T1000 (cell line): ENCODE data around the gene CTXND1.
"Not testable (repeated sequence)": the region's sequence is repeated elsewhere in the genome, so short reads cannot be mapped to it uniquely, and the experiment has no call there.

ENCODE experiments used
- DNase-seq: peaks from one replicate; lab custom pipeline; 2025; ENCODE audit warnings: mixed read lengths; lab: John Stamatoyannopoulos, UW

The CTXND1 gene

GRCh38 chr15:80159301-80159700 is 92.7 kb downstream of the CTXND1 start:
- no peak for DNase-seq

GRCh38 chr15:80157215-80157614 is 94.8 kb downstream of the CTXND1 start:
- DNase-seq, result no peak

GRCh38 chr15:80156176-80156720 is 95.8 kb downstream of the CTXND1 start:
- no peak for DNase-seq

DNA sequence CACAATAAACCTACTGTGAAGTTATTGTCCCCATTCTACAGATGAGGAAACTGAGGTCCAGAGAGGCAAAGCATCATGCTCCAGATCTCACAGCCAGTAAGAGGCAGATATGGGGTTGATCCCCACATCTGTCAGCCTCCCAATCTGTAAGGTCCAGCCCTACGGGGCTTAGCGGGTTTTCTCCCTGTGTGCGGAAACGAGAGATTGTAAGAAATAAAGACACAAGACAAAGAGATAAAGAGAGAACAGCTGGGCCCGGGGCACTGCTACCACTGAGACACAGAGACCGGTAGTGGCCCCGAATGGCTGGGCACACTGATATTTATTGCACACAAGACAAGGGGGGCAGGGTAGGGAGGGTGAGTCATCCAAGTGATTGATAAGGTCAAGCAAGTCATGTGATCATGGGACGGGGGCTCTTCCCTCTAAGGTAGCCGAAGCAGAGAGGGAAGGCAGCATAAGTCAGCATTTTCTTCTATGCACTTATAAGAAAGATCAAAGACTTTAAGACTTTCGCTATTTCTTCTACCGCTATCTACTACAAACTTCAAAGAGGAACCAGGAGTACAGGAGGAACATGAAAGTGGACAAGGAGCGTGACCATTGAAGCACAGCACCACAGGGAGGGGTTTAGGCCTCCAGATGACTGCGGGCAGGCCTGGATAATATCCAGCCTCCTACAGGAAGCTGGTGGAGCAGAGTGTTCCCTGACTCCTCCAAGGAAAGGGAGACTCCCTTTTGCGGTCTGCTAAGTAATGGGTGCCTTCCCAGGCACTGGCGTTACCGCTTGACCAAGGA is 96.4 kb downstream of the CTXND1 start:
- not testable (repeated sequence) for DNase-seq

DNA sequence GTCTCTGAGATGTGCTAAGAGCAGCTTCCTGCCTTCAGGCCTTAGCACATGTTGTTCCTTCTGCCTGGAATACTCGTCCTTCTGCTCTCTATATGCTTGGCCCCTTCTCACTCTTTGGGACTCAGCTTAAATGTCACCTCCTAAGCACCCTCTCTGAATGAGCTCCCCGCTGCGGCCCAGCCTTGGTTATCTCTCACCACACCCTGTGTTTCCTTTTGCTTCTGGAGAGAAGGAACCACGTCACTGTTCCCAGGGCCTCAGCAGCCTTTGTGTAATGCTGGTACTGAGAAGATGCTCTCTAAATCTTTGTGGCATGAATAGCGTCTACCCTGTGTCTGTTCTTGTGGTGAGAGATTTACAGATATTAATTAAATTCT is 97.0 kb downstream of the CTXND1 start:
- DNase-seq, result no peak

- no peak for DNase-seq
These were observed 97.7 kb downstream of the CTXND1 start for GRCh38 chr15:80154336-80154735.

- no peak for DNase-seq
These were observed 98.1 kb downstream of the CTXND1 start for GRCh38 chr15:80153900-80154299.

DNA sequence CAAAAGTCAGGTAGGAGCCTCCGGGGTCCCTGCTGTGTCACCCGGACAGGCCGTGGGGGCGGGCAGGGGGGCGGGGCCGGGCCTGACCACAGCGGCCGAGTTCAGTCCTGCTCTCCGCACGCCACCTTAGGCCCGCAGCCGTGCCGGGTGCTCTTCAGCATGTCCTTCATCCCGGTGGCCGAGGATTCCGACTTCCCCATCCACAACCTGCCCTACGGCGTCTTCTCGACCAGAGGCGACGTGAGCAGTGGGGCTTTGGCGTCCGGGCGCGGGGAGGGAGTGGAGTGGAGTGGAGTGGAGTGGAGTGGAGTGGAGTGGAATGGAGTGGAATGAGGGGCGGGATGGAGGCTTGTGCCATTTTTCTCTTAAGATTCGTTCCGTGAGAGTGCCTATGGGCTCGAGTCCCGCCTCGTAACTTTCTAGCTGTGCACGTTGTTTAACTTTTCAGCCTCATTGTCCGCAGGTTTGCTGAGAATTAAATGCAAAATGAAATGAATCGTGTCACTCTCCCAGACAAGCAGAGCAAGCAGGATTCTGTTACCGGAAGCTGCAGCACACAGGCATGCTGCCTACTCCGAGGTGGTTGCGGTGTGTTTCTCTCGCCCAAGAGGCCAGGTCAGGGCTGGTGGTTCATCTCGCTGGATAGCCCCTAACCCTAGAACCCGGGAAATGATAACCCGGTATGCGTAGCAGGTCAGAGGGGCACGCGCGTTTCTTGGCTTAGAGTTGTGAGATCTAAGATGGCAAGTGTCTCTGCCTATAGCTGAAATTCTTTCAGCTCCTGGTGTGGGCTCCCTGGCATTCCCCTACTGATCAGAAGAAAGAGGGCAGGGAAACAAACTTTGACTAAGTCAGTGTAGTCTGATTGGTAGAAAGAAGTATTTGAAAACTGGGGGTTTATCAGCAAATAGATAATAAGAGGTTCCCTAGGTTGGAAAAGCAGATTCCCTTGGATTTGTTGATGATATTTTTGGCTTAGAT is 98.8 kb downstream of the CTXND1 start, which contains the start of gene FAH:
Gene FAH (plus strand): TSS at position 104 of the 981 bp plus-strand sequence. CDS start 56 bp downstream, at position 160.
- peak; percentile 58 for DNase-seq

GRCh38 chr15:80152180-80152895 is 99.7 kb downstream of the CTXND1 start:
- peak; percentile 89 for DNase-seq

DNA sequence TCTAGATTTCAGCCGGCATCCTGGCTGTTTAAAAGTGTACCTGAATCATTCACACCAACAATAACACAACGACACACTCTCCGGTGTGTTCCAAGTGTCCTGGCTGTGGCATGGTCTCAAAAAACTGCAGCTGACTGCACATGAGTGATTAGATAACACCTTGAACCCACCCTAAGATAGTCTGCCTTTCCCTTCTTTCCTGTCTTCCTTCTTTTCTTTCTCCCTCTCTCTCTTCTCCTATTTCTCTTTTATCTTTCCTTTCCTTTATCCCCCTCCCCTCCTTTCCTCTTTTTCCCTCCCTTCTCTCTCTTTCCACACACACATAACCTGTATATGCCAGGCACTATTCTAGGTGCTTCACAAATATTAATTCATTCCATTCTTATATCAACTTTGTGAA is 100.4 kb downstream of the CTXND1 start:
- no peak for DNase-seq

GRCh38 chr15:80151148-80151547 is 100.9 kb downstream of the CTXND1 start:
- no peak for DNase-seq
